ENCODE data around the gene OR51I2. TPM values are rescaled to one million over a fixed set of nuclear protein-coding genes. Genes with fewer than 3 reads are reported as not detected.

Gene OR51I2
- total and polyA plus RNA-seq, 9 of the 15 experiments (the other 6 are each of a cell fraction or from before 2014, with no cell fraction given), result 0.06 to 0.61 (median 0.07) TPM; not detected in 6

DNA sequence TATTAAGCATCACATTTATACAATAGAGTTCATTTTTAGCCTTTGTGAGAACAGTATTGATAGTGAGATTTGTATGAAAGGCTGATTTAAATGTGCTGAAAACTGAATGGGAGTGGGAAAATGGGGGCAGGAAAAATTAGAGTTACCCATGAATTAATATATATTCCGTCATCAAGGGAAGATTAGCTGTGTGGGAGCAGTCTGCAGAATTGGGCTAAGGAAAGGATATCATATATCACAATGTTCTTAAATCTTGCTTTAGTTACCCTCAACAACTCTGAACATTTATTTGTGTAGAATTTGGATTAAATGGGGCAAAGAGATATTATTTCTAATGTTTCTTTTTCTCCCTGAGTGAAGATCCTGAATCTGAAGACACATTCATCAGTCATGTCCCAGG is 27.3 kb upstream of the OR51I2 start, which contains the start of gene OR51Q1 (continued):
- TF ChIP-seq RERE (CRISPR knock-in tag; IDR thresholded peaks at IDR 0.05; ENCODE audit: borderline replicate concordance) (no peak), ESRRA (IDR thresholded peaks at IDR 0.05; ENCODE audit: borderline replicate concordance, low read depth) (no peak), CLOCK (CRISPR knock-in tag; IDR thresholded peaks at IDR 0.05; ENCODE audit: borderline replicate concordance) (no peak), PHB2 (IDR thresholded peaks at IDR 0.05; ENCODE audit: low read depth) (no peak), E2F3 (CRISPR knock-in tag; IDR thresholded peaks at IDR 0.05) (no peak), ZNF586 (CRISPR knock-in tag; conservative IDR thresholded peaks at IDR 0.05) (no peak)
- TF ChIP-seq, protein P1, sequence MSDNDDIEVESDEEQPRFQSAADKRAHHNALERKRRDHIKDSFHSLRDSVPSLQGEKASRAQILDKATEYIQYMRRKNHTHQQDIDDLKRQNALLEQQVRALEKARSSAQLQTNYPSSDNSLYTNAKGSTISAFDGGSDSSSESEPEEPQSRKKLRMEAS (CRISPR knock-in tag; IDR thresholded peaks at IDR 0.05), result no peak
